BJ (cell line): Measurements from ENCODE around the gene RAB29. TPM values are rescaled to one million over a fixed set of nuclear protein-coding genes. Genes with fewer than 3 reads are reported as not detected.

Source experiments
- CTCF ChIA-PET: fragments of 350-600 bp; formaldehyde crosslinking; extraction: SDS; loops from one replicate; lab custom pipeline; 2021; ENCODE audit warnings: antibody characterized with exemption, inconsistent platforms; lab: Yijun Ruan, JAX
- POLR2A ChIA-PET: fragments of 300-600 bp; sonication (Branson Sonifier 250); formaldehyde crosslinking; extraction: SDS; loops from one replicate; lab custom pipeline; 2021; ENCODE audit warnings: antibody characterized with exemption; lab: Charles Lee
- DNase-seq: peaks from one replicate; pipeline ENCODE4 v3.0.0-alpha.2; 2011; ENCODE audit warnings: low read depth
- H3K27me3 ChIP-seq: 2 replicates; pipeline ENCODE4 v1.6.0; 2011; ENCODE audit warnings: low read length; ENCODE audit not compliant: control insufficient read depth, insufficient read depth
- H3K36me3 ChIP-seq: 2 replicates; pipeline ENCODE4 v1.5.1; 2011; ENCODE audit warnings: low read length; ENCODE audit not compliant: control insufficient read depth, insufficient read depth
- H3K4me3 ChIP-seq: 2 replicates; pipeline ENCODE4 v1.5.1; 2011; ENCODE audit warnings: low read depth, mild to moderate bottlenecking, control low read depth, low read length
- CTCF ChIP-seq: IDR thresholded peaks from 2 replicates; pipeline ENCODE4 v1.5.1; 2011; ENCODE audit warnings: low read depth, mild to moderate bottlenecking, control low read depth, inconsistent platforms, low read length, moderate library complexity; ENCODE audit not compliant: insufficient read depth
- polyA plus RNA-seq: library from polyadenylated mRNA; depleted of rRNA; stranded (reverse); fragments of >200 nt; gene quantifications from 2 replicates; pipeline ENCODE4 v1.2.3, GENCODE V29; 2011

The RAB29 gene
- polyA plus RNA-seq, 1 experiment, result 12.1 TPM

GRCh38 chr1:205817364-205817763, 42.1 kb upstream of the RAB29 start:
- DNase-seq, result no peak
- TF ChIP-seq CTCF, result no peak
- ChIA-PET CTCF (interaction anchor here (0.8 to 1.8 kb wide), 3 partner anchors 9 to 160 kb away, joined by 3 to 5 read pairs (median 3); no protein-coding TSS in a partner anchor), POLR2A (no interaction called here)
- Histone ChIP-seq H3K27me3 (no peaks in the 10 kb centered on the region), H3K36me3 (no peaks in the 10 kb centered on the region), H3K4me3 (no peak overlapping the region)

- no peak for DNase-seq
- no peak for TF ChIP-seq CTCF
- Histone ChIP-seq H3K36me3 (peaks cover 5% of the 10 kb centered on the region; the same call in 1 of the 2 replicates), H3K27me3 (no peaks in the 10 kb centered on the region), H3K4me3 (peak overlapping the region; percentile 88)
- CTCF ChIA-PET, result interaction anchor here (0.9 to 2.1 kb wide), 2 partner anchors 12 to 22 kb away, joined by 3 to 9 read pairs; no protein-coding TSS in a partner anchor
- POLR2A ChIA-PET, result no interaction called here
These were observed 38.4 kb upstream of the RAB29 start for GRCh38 chr1:205813755-205814058.

DNA sequence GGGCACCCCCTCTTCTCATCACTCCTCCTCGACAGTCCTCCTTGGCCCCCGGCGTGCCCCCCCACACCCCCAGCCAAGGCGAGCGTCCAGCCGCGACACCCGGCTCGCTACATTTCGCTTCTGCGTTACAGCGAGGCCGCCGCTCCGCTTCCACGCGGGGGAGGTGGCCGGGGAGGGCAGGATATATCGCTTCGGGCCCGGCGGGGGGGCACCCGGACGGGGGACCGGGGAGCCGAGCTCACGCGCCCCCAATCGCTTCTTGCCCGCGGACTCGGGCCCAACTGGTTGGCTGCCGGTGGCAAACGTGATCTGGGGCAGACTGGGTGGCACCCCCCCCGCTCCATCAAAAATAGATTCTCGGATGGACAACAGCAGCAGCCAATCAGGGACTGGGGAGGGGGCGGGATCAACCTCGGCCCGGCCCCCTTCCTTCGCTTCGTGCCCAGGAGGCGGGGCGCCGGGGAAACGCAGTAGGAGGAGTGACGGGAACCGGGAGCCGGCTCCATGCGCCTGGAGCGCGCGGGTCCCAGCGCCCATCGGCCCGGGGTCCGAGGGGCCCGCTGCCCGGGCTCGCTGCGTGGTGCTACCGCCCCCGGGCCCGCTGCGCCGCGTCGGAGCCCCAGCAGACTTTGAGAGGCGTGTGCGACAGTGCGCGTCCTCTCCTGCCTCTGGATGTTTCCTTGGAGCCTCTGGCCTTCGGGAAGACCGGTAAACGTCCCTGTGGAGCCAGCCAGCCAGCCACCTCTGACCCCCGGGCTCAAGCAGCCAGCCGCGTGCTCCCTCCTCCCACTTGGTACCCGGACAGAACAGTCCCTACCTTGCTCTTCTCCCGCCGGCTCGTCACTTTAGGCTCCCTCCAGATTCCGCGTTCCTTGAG, 37.8 kb upstream of the RAB29 start, which contains the start of gene SLC41A1:
Gene SLC41A1 (minus strand): TSS at position 321 of the 877 bp plus-strand sequence. CDS start 2,757 bp downstream, outside the sequence.
- TF ChIP-seq CTCF, result no peak
- ChIA-PET POLR2A (no interaction called here), CTCF (interaction anchor here (0.9 to 1.7 kb wide), 2 partner anchors 21 kb away, joined by 3 to 9 read pairs; no protein-coding TSS in a partner anchor)
- no peaks in the 10 kb centered on the region for H3K27me3 ChIP-seq
- H3K36me3 ChIP-seq, result peaks cover 7% of the 10 kb centered on the region; the same call in 1 of the 2 replicates
- DNase-seq, result peak; percentile 55
- H3K4me3 ChIP-seq, result peak within 1 kb of the TSS; percentile 88

GRCh38 chr1:205812271-205812877, 37.1 kb upstream of the RAB29 start:
- POLR2A ChIA-PET, result no interaction called here
- DNase-seq, result no peak

More at GRCh38 chr1:205812271-205812877, 37.1 kb upstream of the RAB29 start:
- TF ChIP-seq CTCF, result no peak
- CTCF ChIA-PET, result interaction anchor here (0.8 to 1.7 kb wide), 3 partner anchors 20 to 153 kb away, joined by 5 to 9 read pairs (median 6); no protein-coding TSS in a partner anchor
- Histone ChIP-seq H3K4me3 (peak overlapping the region; percentile 88), H3K27me3 (no peaks in the 10 kb centered on the region), H3K36me3 (peaks cover 7% of the 10 kb centered on the region; the same call in 1 of the 2 replicates)
